Raji (cell line): ENCODE data around the gene NEDD9.

Experiments
- POLR2A ChIP-seq: IDR thresholded peaks from 2 replicates; pipeline ENCODE4 v1.6.1; 2011; ENCODE audit warnings: low read depth, low read length, control low read depth; ENCODE audit not compliant: insufficient read depth

NEDD9 gene

GRCh38 chr6:11230158-11231107 lies 2.0 kb downstream of the NEDD9 start:
- no peak for TF ChIP-seq POLR2A

- TF ChIP-seq POLR2A: no peak
These were observed 2.8 kb downstream of the NEDD9 start for GRCh38 chr6:11229655-11230046.

- TF ChIP-seq POLR2A: no peak
These were observed 3.4 kb downstream of the NEDD9 start for GRCh38 chr6:11228935-11229654.

GRCh38 chr6:11227698-11228097 lies 4.8 kb downstream of the NEDD9 start:
- no peak for TF ChIP-seq POLR2A

- TF ChIP-seq POLR2A: no peak
These were observed 6.5 kb downstream of the NEDD9 start for GRCh38 chr6:11226005-11226404.

- no peak for TF ChIP-seq POLR2A
These were observed 7.5 kb downstream of the NEDD9 start for GRCh38 chr6:11224966-11225463.

GRCh38 chr6:11224252-11224965 lies 8.1 kb downstream of the NEDD9 start:
- no peak for TF ChIP-seq POLR2A

GRCh38 chr6:11223286-11223864 lies 9.1 kb downstream of the NEDD9 start:
- TF ChIP-seq POLR2A: no peak

GRCh38 chr6:11222385-11223277 lies 9.8 kb downstream of the NEDD9 start:
- TF ChIP-seq POLR2A: no peak

- no peak for TF ChIP-seq POLR2A
These were observed 10.7 kb downstream of the NEDD9 start for GRCh38 chr6:11221623-11222384.

GRCh38 chr6:11219400-11219834 lies 13.1 kb downstream of the NEDD9 start:
- no peak for TF ChIP-seq POLR2A

- TF ChIP-seq POLR2A: no peak
These were observed 13.7 kb downstream of the NEDD9 start for GRCh38 chr6:11218538-11219399.
